ENCODE data around the gene BLCAP.
"Not testable (repeated sequence)": the region's sequence is repeated elsewhere in the genome, so short reads cannot be mapped to it uniquely, and the experiment has no call there.

DNA sequence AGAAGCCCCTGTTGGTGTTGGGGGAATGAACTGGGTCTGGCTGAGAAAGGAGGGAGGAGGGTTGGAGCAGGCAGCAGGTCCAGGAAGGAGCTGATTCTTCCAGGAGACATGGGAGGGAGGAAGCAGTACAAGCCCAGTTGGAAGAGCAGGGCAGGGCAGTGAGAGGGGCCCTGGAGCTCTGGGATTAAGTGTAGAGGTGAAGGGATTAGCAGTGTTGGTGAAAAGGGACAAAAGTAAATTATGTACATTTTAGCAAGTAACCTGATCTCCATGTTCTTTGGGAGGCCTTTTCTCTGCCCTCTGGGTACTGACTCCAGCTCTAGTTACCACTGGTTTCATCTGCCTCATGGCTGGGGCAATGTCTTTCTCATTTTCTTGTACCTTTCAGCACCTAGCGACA, 41.5 kb downstream of the BLCAP start:
- TF ChIP-seq ZNF565 (CRISPR knock-in tag; conservative IDR thresholded peaks at IDR 0.05; ENCODE audit: low read depth); PATZ1 (CRISPR knock-in tag; IDR thresholded peaks at IDR 0.05; ENCODE audit: borderline replicate concordance); PPARA (CRISPR knock-in tag; IDR thresholded peaks at IDR 0.05; ENCODE audit: borderline replicate concordance); ZFP3 (CRISPR knock-in tag; IDR thresholded peaks at IDR 0.05); OSR1 (CRISPR knock-in tag; IDR thresholded peaks at IDR 0.05); ZNF8 (CRISPR knock-in tag; IDR thresholded peaks at IDR 0.05); ISL1 (CRISPR knock-in tag; IDR thresholded peaks at IDR 0.05); TCF4 (CRISPR knock-in tag; IDR thresholded peaks at IDR 0.05; ENCODE audit: borderline replicate concordance); RARB (CRISPR knock-in tag; IDR thresholded peaks at IDR 0.05): not testable (repeated sequence)
- TF ChIP-seq, protein P1, sequence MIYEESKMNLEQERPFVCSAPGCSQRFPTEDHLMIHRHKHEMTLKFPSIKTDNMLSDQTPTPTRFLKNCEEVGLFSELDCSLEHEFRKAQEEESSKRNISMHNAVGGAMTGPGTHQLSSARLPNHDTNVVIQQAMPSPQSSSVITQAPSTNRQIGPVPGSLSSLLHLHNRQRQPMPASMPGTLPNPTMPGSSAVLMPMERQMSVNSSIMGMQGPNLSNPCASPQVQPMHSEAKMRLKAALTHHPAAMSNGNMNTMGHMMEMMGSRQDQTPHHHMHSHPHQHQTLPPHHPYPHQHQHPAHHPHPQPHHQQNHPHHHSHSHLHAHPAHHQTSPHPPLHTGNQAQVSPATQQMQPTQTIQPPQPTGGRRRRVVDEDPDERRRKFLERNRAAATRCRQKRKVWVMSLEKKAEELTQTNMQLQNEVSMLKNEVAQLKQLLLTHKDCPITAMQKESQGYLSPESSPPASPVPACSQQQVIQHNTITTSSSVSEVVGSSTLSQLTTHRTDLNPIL (CRISPR knock-in tag; IDR thresholded peaks at IDR 0.05; ENCODE audit: low read depth): not testable (repeated sequence)

All from SK-N-SH treated with all-trans-retinoic acid at 6 μM for 48 hours (cell line).